Fibroblast of pulmonary artery (primary cell): Measurements from ENCODE around the gene SLN.
"Not testable (repeated sequence)": the region's sequence is repeated elsewhere in the genome, so short reads cannot be mapped to it uniquely, and the experiment has no call there.

Experiments
- DNase-seq: peaks from one replicate; pipeline ENCODE4 v3.0.0-alpha.2; 2010; ENCODE audit warnings: low read depth
- H3K4me3 ChIP-seq: replicated peaks from 2 replicates; pipeline ENCODE4 v1.5.1; 2011; ENCODE audit warnings: low read depth, mild to moderate bottlenecking, control low read depth, low read length, moderate library complexity
- TF ChIP-seq, protein P1 (sequence below): IDR thresholded peaks from 2 replicates; pipeline ENCODE4 v1.5.1; 2011; ENCODE audit warnings: mild to moderate bottlenecking, control low read depth, low read length, inconsistent platforms; ENCODE audit errors: missing control alignments

The SLN gene

DNA sequence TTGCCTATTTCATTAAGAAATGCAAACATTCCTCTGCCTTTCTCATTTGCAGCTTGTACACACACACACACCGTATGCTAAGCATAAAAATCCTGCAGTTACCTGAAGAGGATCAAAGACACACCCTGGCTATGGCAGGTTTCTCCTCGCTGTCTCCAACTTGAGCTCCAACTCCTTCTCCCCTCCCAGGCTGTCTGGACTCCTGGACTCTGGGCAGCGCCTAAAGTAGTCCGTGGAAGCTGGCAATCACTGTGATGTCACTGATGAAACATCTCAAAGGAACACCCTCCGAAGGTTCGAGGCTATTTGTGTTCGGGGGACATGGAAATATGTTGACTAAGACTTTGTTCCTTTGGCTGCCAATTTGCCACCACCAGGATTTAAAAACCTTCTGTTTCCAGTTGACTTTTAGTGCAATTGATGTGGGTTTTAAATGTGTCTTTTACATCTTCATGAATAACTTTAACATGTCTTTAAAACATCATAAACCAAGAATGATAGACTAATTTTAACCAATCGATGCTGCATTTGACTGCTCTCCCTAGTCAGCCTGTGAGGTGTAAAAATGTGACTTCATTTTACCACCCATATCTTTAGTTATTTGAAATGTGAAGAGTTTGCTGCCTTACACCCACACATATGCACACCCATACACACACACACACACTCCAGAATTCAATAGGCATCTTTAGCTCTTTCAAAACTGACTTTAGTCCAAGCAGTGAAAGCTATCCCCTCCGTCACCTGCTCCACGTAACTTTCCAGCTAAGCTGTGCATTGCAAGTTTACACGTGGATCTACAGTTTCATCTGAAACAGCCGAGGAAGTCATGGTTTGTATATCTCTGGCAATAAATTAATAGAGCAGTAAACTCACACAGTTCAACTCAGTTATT, at the start of gene SLN:
Gene SLN, minus strand, starts transcription at position 196 of the 895 bp plus-strand sequence.
- H3K4me3 ChIP-seq: no peak within 1 kb of the TSS
- TF ChIP-seq, protein P1, sequence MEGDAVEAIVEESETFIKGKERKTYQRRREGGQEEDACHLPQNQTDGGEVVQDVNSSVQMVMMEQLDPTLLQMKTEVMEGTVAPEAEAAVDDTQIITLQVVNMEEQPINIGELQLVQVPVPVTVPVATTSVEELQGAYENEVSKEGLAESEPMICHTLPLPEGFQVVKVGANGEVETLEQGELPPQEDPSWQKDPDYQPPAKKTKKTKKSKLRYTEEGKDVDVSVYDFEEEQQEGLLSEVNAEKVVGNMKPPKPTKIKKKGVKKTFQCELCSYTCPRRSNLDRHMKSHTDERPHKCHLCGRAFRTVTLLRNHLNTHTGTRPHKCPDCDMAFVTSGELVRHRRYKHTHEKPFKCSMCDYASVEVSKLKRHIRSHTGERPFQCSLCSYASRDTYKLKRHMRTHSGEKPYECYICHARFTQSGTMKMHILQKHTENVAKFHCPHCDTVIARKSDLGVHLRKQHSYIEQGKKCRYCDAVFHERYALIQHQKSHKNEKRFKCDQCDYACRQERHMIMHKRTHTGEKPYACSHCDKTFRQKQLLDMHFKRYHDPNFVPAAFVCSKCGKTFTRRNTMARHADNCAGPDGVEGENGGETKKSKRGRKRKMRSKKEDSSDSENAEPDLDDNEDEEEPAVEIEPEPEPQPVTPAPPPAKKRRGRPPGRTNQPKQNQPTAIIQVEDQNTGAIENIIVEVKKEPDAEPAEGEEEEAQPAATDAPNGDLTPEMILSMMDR: no peak
- no peak for DNase-seq

DNA sequence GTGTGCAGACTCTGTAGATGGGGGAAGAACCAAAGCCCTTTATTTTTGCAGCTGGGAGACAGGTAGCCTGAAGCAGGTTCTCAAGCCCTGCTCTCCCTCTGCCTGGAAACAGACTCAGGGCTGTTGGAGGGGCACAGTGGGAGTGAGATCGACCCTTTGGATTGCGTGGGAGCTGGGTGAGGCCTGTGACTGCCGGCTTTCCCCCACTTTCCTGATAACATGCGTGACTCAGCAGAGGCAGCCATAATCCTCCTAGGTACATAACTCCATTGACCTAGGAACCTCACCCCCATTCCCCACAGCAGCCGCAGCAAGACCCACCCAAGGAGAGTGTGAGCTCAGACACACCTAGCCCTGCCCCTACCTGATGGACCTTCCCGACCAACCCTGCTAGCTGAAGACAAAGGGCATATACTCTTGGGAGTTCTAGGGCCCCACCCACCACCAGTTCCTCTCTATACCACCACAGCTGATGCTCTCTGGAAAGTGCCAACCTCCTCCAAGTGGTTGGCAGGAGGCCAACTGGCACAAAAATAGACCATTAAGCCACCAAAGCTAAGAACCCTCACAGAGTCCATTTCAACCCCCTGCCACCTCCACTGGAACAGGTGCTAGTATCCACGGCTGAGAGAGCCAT, 47.0 kb upstream of the SLN start:
- not testable (repeated sequence) for DNase-seq, H3K4me3 ChIP-seq

DNA sequence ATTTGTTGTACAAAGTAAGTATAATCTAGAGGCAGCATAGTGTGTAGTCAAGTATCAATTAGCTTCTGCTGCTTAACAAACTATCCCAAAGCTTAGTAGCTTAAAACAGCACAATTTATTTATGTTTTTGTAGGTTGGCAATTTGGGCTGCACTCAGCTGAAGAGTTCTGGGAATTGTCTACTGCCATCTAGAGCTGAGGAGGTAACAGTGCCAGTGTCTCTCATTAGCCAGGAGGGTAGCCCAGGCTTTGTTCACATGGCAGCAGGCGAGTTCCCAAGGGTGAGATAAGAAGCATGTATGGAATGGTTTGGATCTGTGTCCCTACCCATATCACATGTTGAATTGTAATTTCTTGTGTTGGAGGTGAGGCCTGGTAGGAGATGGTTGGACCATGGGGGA, 45.8 kb upstream of the SLN start:
- DNase-seq: no peak
- TF ChIP-seq, protein P1: peak; percentile 11
- no peak overlapping the region for H3K4me3 ChIP-seq

DNA sequence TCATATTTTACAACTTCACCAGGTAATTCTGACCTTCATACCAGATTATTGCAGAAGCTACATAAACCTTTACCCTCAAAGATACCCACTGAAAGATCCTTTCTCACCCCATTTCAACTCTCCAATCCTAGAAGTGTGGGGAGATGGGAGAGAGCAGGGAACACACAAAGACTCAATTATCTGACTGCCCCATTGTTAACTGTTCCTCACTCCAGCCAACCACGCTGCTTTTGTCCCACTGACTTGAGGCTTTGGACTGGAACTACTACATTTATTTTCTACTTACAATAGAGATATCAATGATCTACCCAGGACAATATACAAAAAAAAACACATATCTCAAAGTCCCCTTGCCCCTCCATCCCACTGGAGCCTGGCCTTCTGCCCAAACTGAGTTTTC, 44.7 kb upstream of the SLN start:
- TF ChIP-seq, protein P1: no peak
- DNase-seq: no peak
- H3K4me3 ChIP-seq: no peak overlapping the region

DNA sequence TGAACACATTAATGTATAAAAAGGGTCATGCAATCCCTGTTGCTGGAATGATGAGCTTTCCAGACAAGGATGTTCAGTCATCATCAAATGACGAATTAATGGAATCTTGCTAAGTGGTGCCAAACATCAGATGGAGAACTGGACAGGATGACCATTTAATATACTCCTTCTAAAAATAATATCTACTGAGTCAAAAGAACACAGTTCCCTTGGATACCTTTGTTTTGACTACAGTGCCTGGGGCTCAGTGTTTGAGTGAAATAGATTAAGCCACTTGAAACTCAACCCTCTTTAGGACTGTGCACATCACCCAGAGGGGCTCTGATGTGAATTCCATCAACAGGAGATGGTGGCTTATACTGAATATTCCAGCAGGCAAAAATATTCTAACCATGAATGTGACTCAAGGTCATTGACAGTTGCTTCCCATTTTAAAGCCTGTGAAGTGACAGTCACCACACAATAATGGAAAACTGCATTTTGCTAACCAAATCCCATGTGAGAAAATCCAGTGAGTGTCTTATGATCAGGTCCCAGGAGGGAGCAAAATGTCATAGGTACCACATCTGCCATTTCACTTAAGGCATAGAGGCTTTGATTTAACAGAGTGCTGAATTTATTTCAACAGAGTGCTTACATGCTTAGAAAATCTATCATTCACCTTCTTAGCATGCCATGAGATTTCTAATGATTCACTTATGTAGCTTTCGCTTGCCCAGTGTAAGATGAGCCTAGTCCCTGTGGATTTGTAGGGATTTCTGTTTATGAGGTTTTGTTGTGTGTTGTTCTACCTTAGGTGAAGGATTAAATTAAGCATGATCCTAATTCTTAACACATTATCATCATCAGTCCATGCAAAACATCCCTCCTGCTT, 41.3 kb upstream of the SLN start:
- TF ChIP-seq, protein P1: no peak
- no peak overlapping the region for H3K4me3 ChIP-seq
- DNase-seq: no peak

DNA sequence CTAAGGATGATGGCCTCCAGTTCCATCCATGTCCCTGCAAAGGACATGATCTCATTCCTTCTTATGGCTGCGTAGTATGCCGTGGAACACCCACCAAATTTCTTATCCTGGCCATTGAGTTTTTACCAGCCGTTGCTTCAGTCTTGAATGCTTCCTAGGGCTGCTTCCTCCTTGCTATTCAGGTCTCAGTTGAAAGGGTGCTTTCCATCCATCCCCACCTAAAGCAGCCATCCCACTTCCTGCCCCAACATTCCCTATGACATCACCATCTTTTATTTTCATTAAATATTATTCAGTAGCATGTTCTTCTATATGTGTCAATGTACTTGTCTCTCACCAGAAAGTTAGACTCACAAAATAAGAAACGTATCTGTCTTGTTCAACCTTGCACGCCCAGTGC, 40.7 kb upstream of the SLN start:
- DNase-seq: no peak
- no peak overlapping the region for H3K4me3 ChIP-seq
- TF ChIP-seq, protein P1: no peak

DNA sequence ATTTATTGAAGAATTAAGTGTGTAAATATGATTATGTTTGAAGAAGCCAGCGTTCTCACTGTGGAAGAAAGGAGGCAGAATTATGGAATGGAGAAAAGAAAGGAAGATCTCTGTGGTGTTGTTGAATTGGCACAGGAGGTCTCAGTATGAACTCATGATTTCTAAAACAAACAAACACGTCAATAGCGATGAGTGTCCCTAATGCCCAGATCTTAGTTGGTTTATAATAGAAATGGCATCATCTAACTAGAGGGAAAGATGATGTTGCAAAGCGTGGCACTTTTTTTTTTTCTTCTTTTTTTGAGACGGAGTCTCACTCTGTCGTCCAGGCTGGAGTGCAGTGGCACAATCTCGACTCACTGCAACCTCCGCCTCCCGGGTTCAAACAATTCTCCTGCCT, 39.2 kb upstream of the SLN start:
- no peak for DNase-seq
- no peak overlapping the region for H3K4me3 ChIP-seq
- TF ChIP-seq, protein P1: no peak
